Thyroid gland (tissue), 4 donors: ENCODE measurements around the gene FGF5.

Source experiments
- CTCF ChIP-seq, 6 experiments: fragments of 200-600 bp in 3 of 6; fragments of 450-650 bp in 3 of 6; sonication (generic) in 3 of 6; IDR thresholded peaks; one replicate each; pipeline ENCODE4 v1.5.1; 2016 to 2019; ENCODE audit warnings: antibody characterized with exemption in 6 of 6, mild to moderate bottlenecking in 2 of 6, inconsistent platforms in 1 of 6, moderate library complexity in 1 of 6
- POLR2A ChIP-seq, 2 donors: fragments of 450-650 bp; IDR thresholded peaks; one replicate each; pipeline ENCODE4 v1.6.1; 2017; ENCODE audit warnings: antibody characterized with exemption in 2 of 2, mild to moderate bottlenecking in 2 of 2, moderate library complexity in 1 of 2

GRCh38 chr4:80311130-80311529, 44.7 kb downstream of the FGF5 start:
- TF ChIP-seq POLR2A (IDR thresholded peaks at IDR 0.05) (no peak), CTCF (IDR thresholded peaks at IDR 0.05) (no peak)
